PFSK-1 (cell line): ENCODE results near the gene RNF215.

Experiments used
- POLR2AphosphoS5 ChIP-seq: IDR thresholded peaks from 2 replicates; pipeline ENCODE4 v1.6.1; 2012; ENCODE audit warnings: low read depth, mild to moderate bottlenecking, control low read depth, low read length, moderate library complexity
- REST ChIP-seq, 2 experiments: IDR thresholded peaks; 2 replicates each; pipeline versions ENCODE4 v1.6.1 to v1.8.0; 2011 to 2012; ENCODE audit warnings: low read depth in 2 of 2, low read length in 2 of 2, control low read depth in 1 of 2, inconsistent platforms in 1 of 2, mild to moderate bottlenecking in 1 of 2, moderate library complexity in 1 of 2; ENCODE audit not compliant: insufficient read depth in 1 of 2
- SIN3A ChIP-seq: IDR thresholded peaks from 2 replicates; pipeline ENCODE4 v1.6.1; 2012; ENCODE audit warnings: mild to moderate bottlenecking, low read length, moderate library complexity, borderline replicate concordance; ENCODE audit not compliant: insufficient read depth
- TAF1 ChIP-seq: IDR thresholded peaks from 2 replicates; pipeline ENCODE4 v1.6.1; 2012; ENCODE audit warnings: low read length, control low read depth, borderline replicate concordance; ENCODE audit not compliant: insufficient read depth

GRCh38 chr22:30416403-30416802 lies 29.2 kb upstream of the RNF215 start:
- TF ChIP-seq TAF1: no peak
- TF ChIP-seq REST (IDR thresholded peaks at IDR 0.05; ENCODE audit: insufficient read depth in 1 of 2, low read depth in 2 of 2, low read length in 2 of 2): no peak
- no peak for TF ChIP-seq POLR2AphosphoS5
- TF ChIP-seq SIN3A: no peak
